Endothelial cell of umbilical vein (primary cell): ENCODE results near the gene F3. TPM values are rescaled to one million over a fixed set of nuclear protein-coding genes. Genes with fewer than 3 reads are reported as not detected.

Experiments used
- BruUV-seq: library from RNA; stranded (reverse); fragments of 400-500 nt; replicated peaks from 2 replicates; lab custom pipeline; 2021; lab: Mats Ljungman, UMichigan
- CTCF ChIA-PET: fragments of 300-600, 350-600 bp; sonication (Branson Sonifier 250); formaldehyde crosslinking; loops from one replicate; lab custom pipeline; 2021; ENCODE audit warnings: antibody characterized with exemption, inconsistent platforms; lab: Charles Lee
- POLR2A ChIA-PET: fragments of 300-600, 350-600 bp; sonication (Branson Sonifier 250); formaldehyde crosslinking; loops from one replicate; lab custom pipeline; 2021; ENCODE audit warnings: antibody characterized with exemption, inconsistent platforms; lab: Charles Lee
- DNase-seq: peaks from one replicate; pipeline ENCODE4 v3.0.0-alpha.2; 2011; ENCODE audit warnings: low read depth, low spot score
- FAIRE-seq: peaks from 2 replicates; lab custom pipeline; 2011; peaks lifted over from hg19 to GRCh38; lab: Jason Lieb, UNC
- H2AFZ ChIP-seq: 2 replicates; pipeline ENCODE4 v1.6.0; 2012; ENCODE audit warnings: low read depth, low read length, control low read depth, inconsistent platforms
- H3K27ac ChIP-seq: 2 replicates; pipeline ENCODE4 v1.5.1; 2011; ENCODE audit warnings: low read depth, mild to moderate bottlenecking, control low read depth, low read length, moderate library complexity; ENCODE audit not compliant: insufficient read depth
- H3K27me3 ChIP-seq, 2 experiments: 2 replicates each; pipeline versions ENCODE4 v1.6.0 to v1.6.1; 2011; ENCODE audit warnings: low read length in 2 of 2, mixed read lengths in 1 of 2; ENCODE audit not compliant: control insufficient read depth in 2 of 2, insufficient read depth in 2 of 2
- H3K36me3 ChIP-seq, 2 experiments: 2 replicates in 1 of 2; 3 replicates in 1 of 2; pipeline ENCODE4 v1.5.1; 2011; ENCODE audit warnings: low read length in 2 of 2, mild to moderate bottlenecking in 1 of 2, moderate library complexity in 1 of 2; ENCODE audit not compliant: control insufficient read depth in 2 of 2, insufficient read depth in 2 of 2; ENCODE audit errors: extremely low read depth in 1 of 2
- H3K4me1 ChIP-seq: 3 replicates; pipeline ENCODE4 v1.5.1; 2011; ENCODE audit warnings: mild to moderate bottlenecking, low read length; ENCODE audit not compliant: control insufficient read depth, insufficient read depth; ENCODE audit errors: extremely low read depth
- H3K4me2 ChIP-seq: 2 replicates; pipeline ENCODE4 v1.6.1; 2011; ENCODE audit warnings: low read length, control low read depth, mixed read lengths; ENCODE audit not compliant: insufficient read depth
- H3K4me3 ChIP-seq, 3 experiments: fragments of 200-600 bp in 1 of 3; sonication (generic), shearing (Covaris generic) in 1 of 3; replicated peaks in 1 of 3; 2 replicates each; pipeline ENCODE4 v1.5.1; 2011 to 2016; ENCODE audit warnings: control low read depth in 3 of 3, low read length in 3 of 3, mild to moderate bottlenecking in 2 of 3, inconsistent platforms in 1 of 3, low read depth in 1 of 3, moderate library complexity in 1 of 3; ENCODE audit not compliant: insufficient read depth in 1 of 3
- H3K79me2 ChIP-seq: 2 replicates; pipeline ENCODE4 v1.6.0; 2012; ENCODE audit warnings: low read length, inconsistent platforms; ENCODE audit not compliant: control insufficient read depth, insufficient read depth
- H3K9ac ChIP-seq: replicated peaks from 2 replicates; pipeline ENCODE3; 2011; ENCODE audit warnings: low read length, control low read depth; ENCODE audit not compliant: insufficient read depth; ENCODE audit errors: extremely low read depth
- H3K9me1 ChIP-seq: replicated peaks from 3 replicates; pipeline ENCODE4 v1.6.0; 2011; ENCODE audit warnings: mild to moderate bottlenecking, low read length; ENCODE audit not compliant: control insufficient read depth, insufficient read depth; ENCODE audit errors: extremely low read depth
- H3K9me3 ChIP-seq: replicated peaks from 2 replicates; pipeline ENCODE4 v1.5.1; 2012; ENCODE audit warnings: low read length, inconsistent platforms; ENCODE audit not compliant: control insufficient read depth, insufficient read depth
- H4K20me1 ChIP-seq: replicated peaks from 2 replicates; pipeline ENCODE3; 2011; ENCODE audit warnings: mild to moderate bottlenecking, low read length; ENCODE audit not compliant: control insufficient read depth, insufficient read depth; ENCODE audit errors: extremely low read depth
- EZH2 ChIP-seq: IDR thresholded peaks from 2 replicates; pipeline ENCODE4 v1.6.1; 2012; ENCODE audit warnings: borderline replicate concordance, low read depth, mild to moderate bottlenecking, moderate library complexity, low read length, inconsistent platforms; ENCODE audit not compliant: severe bottlenecking
- FOS ChIP-seq: IDR thresholded peaks from 2 replicates; pipeline ENCODE4 v1.6.1; 2011; ENCODE audit warnings: mild to moderate bottlenecking, low read length, moderate library complexity, borderline replicate concordance; ENCODE audit not compliant: insufficient read depth
- GATA2 ChIP-seq: IDR thresholded peaks from 2 replicates; pipeline ENCODE4 v1.7.0; 2011; ENCODE audit warnings: low read depth, mild to moderate bottlenecking, moderate library complexity, mixed read lengths, low read length; ENCODE audit not compliant: insufficient read length, insufficient read depth
- JUN ChIP-seq: IDR thresholded peaks from 2 replicates; pipeline ENCODE4 v1.6.1; 2011; ENCODE audit warnings: borderline replicate concordance, low read depth; ENCODE audit not compliant: insufficient read length, insufficient read depth
- MAX ChIP-seq: IDR thresholded peaks from 2 replicates; pipeline ENCODE4 v1.6.1; 2011; ENCODE audit not compliant: insufficient read depth, insufficient read length
- MYC ChIP-seq: IDR thresholded peaks from one replicate; pipeline ENCODE4 v1.6.1; 2011; ENCODE audit warnings: mild to moderate bottlenecking, low read depth, low read length
- POLR2A ChIP-seq: IDR thresholded peaks from 2 replicates; pipeline ENCODE4 v1.6.1; 2012; ENCODE audit warnings: low read depth, mild to moderate bottlenecking, control low read depth, low read length
- dilution Hi-C: fragments of 300-500 bp; cut with MboI; formaldehyde crosslinking; loops from one replicate; pipeline ENCODE4 v1.15.0; 2019; ENCODE audit warnings: low sequenced_read_pairs; ENCODE audit not compliant: extremely low pct_ligation_motif_present
- intact Hi-C: fragments of 100-400 bp; cut with micrococcal nuclease; formaldehyde crosslinking; loops from one replicate; pipeline ENCODE4 v1.10.0; 2022
- polyA plus RNA-seq, 4 experiments: library from polyadenylated mRNA; depleted of rRNA in 3 of 4; stranded (reverse) in 3 of 4; unstranded in 1 of 4; fragments of >200 nt; gene quantifications; 2 replicates each; pipeline versions ENCODE4 v1.2.1 to v1.2.3, GENCODE V29; 2011 to 2012; ENCODE audit warnings: missing spikeins in 1 of 4
- total RNA-seq: library from RNA; stranded (reverse); gene quantifications from 2 replicates; pipeline ENCODE4 v1.2.3, GENCODE V29; 2021
- TF ChIP-seq, protein P1 (sequence below), 2 donors: IDR thresholded peaks; 1 replicate in 1 of 2; 2 replicates in 1 of 2; pipeline ENCODE4 v1.5.1; 2011; ENCODE audit warnings: low read length in 2 of 2, mild to moderate bottlenecking in 2 of 2, moderate library complexity in 2 of 2, control low read depth in 1 of 2, inconsistent platforms in 1 of 2, low read depth in 1 of 2; ENCODE audit not compliant: insufficient read depth in 1 of 2; ENCODE audit errors: extremely low read depth in 1 of 2

F3 gene
- total and polyA plus RNA-seq, 2 donors (not counting 3 experiments of a cell fraction or from before 2014, with no cell fraction given) = 1.2 to 2.3 TPM

GRCh38 chr1:94553323-94553730 lies 11.8 kb upstream of the F3 start:
- H3K79me2 ChIP-seq = no peaks in the 10 kb centered on the region
- H2AFZ ChIP-seq = no peak overlapping the region
- ChIA-PET CTCF (no interaction called here), POLR2A (no interaction called here)
- no peaks in the 10 kb centered on the region for H3K9me3 ChIP-seq
- no peak overlapping the region for H3K4me3 ChIP-seq
- no peaks in the 10 kb centered on the region for H3K4me1 ChIP-seq
- intact Hi-C loops = no loop called here
- H3K4me2 ChIP-seq = no peak overlapping the region
- H3K27me3 ChIP-seq = peaks cover 0 to 1% of the 10 kb centered on the region in 2 experiments
- no peak for FAIRE-seq
- H3K27ac ChIP-seq = no peak overlapping the region
- no peaks in the 10 kb centered on the region for H3K9me1 ChIP-seq
- no peak for DNase-seq
- TF ChIP-seq JUN (no peak), FOS (no peak), POLR2A (no peak)
- no TSS peak for BruUV-seq
- H3K36me3 ChIP-seq = no peaks in the 10 kb centered on the region
- dilution Hi-C loops = no loop called here
- H4K20me1 ChIP-seq = no peaks in the 10 kb centered on the region
- no peak overlapping the region for H3K9ac ChIP-seq

DNA sequence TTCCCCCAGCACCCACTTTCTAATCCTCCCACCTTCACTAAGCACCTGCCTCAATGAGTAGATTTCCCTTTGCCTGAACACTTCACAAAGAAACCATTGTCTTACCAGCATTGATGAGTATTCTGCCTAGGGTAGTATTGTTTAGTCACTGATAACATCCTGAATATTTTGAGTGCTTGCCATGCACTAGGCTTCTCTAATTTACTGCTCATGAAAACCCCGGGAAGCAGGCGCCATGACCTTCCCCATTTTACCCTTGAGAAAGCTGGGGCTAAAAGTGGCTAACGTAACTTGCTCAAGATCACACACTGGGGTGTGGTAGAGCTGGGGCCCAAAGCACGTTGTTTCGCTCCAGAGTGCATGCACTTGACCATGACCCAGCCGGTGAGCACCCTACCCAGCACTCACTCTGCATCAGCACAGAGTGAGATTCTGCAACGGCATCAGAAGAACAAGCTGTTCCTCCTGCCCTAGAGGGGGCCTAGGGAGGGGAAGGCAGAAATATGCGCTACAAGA lies 10.6 kb upstream of the F3 start:
- Histone ChIP-seq H3K4me1 (no peaks in the 10 kb centered on the region), H3K79me2 (no peaks in the 10 kb centered on the region), H3K9me1 (no peaks in the 10 kb centered on the region), H3K27me3 (peaks cover 0 to 1% of the 10 kb centered on the region in 2 experiments), H3K36me3 (no peaks in the 10 kb centered on the region), H3K9ac (no peak overlapping the region), H3K27ac (no peak overlapping the region), H4K20me1 (no peaks in the 10 kb centered on the region), H3K4me3 (no peak overlapping the region), H3K4me2 (no peak overlapping the region), H3K9me3 (no peaks in the 10 kb centered on the region), H2AFZ (no peak overlapping the region)
- ChIA-PET CTCF (no interaction called here), POLR2A (no interaction called here)
- FAIRE-seq (no peak), DNase-seq (no peak)
- TF ChIP-seq EZH2 (no peak), MAX (no peak), FOS (no peak), MYC (no peak), GATA2 (no peak), POLR2A (no peak)
- TF ChIP-seq, protein P1, sequence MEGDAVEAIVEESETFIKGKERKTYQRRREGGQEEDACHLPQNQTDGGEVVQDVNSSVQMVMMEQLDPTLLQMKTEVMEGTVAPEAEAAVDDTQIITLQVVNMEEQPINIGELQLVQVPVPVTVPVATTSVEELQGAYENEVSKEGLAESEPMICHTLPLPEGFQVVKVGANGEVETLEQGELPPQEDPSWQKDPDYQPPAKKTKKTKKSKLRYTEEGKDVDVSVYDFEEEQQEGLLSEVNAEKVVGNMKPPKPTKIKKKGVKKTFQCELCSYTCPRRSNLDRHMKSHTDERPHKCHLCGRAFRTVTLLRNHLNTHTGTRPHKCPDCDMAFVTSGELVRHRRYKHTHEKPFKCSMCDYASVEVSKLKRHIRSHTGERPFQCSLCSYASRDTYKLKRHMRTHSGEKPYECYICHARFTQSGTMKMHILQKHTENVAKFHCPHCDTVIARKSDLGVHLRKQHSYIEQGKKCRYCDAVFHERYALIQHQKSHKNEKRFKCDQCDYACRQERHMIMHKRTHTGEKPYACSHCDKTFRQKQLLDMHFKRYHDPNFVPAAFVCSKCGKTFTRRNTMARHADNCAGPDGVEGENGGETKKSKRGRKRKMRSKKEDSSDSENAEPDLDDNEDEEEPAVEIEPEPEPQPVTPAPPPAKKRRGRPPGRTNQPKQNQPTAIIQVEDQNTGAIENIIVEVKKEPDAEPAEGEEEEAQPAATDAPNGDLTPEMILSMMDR (IDR thresholded peaks at IDR 0.05; ENCODE audit: extremely low read depth in 1 of 2, insufficient read depth in 1 of 2, low read depth in 1 of 2, low read length in 2 of 2) = no peak
- BruUV-seq = no TSS peak
- intact Hi-C loops (no loop called here), dilution Hi-C loops (no loop called here)
